B cell (primary cell): Measurements from ENCODE around the gene LDLRAD3.

ENCODE experiments used
- CTCF ChIP-seq: fragments of 200-600 bp; IDR thresholded peaks from one replicate; pipeline ENCODE4 v1.8.0; 2022; ENCODE audit warnings: antibody characterized with exemption, mild to moderate bottlenecking
- EZH2 ChIP-seq: IDR thresholded peaks from 2 replicates; pipeline ENCODE4 v1.6.1; 2012; ENCODE audit warnings: borderline replicate concordance, low read depth, mild to moderate bottlenecking, moderate library complexity, low read length; ENCODE audit not compliant: insufficient read depth, poor library complexity, severe bottlenecking

GRCh38 chr11:36164506-36165250 is 220.8 kb downstream of the LDLRAD3 start:
- TF ChIP-seq CTCF = no peak
- TF ChIP-seq EZH2 = no peak
